ENCODE data around the gene PDE4B.

The PDE4B gene

GRCh38 chr1:66262208-66262963 lies 469.7 kb downstream of the PDE4B start:
- DNase-seq (ENCODE audit: low read depth), result no peak

DNA sequence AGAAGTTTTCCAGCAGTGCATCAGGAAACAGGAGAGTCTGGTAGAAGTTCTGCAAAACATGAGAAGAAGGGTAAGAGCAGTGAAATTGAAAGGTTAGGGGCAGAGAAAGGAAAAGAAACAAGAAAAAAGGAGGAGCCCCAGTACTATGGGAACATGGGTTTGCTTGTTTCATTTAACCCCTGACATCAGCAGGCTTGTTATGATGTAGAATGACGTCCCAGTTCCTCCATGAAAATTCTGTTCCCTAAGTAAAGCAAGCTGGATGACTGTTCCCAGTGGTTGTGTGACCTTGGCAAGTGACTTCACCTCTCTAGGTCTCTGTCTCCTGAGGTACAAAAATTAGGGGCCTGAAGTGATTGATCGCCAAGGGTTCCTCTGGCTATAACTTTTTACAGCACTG lies 472.6 kb downstream of the PDE4B start:
- DNase-seq (ENCODE audit: low read depth), result no peak

DNA sequence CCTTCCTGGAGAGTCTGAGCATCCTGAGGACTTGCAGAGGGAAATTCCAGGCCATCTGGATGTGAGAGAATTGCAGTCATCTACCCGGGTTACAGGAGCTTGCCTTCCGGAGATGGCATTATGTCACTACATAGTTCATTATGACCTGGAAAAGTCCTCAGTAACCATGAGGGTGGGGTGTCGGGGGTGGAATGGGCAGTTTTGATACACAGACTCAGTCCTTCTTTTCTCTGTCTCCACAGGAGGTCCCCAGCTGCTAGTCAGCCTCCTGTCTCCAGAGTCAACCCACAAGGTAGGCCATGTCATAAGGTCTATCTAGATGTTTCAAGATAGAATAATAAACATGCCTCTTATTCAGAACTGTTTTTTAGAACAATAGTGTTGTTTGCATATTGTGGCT lies 473.1 kb downstream of the PDE4B start:
- no peak for DNase-seq (ENCODE audit: low read depth)

- no peak for DNase-seq (ENCODE audit: low read depth)
These were observed 473.7 kb downstream of the PDE4B start for GRCh38 chr1:66266350-66266749.

DNA sequence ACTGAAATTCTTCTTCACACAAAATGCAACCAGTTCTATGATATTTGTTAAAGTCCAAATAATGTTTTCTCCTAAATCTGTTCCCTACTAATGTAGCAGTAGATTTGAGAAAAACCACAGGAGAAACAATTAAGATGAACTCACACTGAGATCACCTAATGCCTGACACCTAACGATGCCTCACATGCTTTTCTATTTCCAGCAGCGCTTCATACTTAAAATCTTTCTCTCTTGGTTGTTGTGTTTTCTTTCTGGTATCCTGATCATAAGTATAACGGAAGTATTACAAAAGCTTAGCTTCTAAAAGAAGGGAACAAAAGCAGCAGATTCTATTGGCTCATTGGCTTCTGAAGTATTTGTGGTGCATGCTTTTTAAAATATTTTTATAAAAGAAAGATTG lies 474.1 kb downstream of the PDE4B start:
- DNase-seq (ENCODE audit: low read depth), result no peak

DNA sequence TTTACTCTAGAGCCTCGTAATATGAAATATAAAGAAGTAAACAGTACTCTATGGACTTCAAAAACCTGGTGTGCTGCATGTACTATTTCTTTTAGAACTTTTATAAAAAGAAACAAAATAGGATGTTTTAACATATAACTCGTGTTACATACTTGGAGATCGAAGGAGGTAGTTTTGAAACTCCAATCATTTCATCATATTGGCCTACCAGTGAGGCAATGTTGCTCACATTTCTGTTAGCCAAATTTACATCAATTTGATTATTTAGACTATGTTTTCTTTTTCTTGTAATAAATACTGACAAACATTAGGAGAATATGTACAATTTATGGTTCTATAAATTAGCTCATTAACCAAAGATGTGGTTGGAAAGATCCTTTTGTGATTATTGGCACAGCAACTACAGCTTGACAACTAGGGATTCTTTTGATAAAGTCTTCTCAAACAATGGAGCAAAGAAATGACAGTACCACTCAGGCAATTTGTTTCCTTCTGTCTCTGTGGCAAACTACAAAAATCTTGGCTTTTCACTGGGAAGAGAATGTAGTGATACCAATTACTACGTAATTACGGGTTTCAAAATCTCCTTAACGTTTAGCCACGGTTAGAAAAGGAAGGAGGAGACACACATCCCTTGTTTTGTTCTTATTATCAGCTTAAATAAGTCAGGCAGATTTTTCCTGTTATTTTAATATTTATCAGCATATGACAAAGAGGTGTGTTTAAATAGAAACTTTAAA lies 474.7 kb downstream of the PDE4B start:
- DNase-seq (ENCODE audit: low read depth), result no peak

DNA sequence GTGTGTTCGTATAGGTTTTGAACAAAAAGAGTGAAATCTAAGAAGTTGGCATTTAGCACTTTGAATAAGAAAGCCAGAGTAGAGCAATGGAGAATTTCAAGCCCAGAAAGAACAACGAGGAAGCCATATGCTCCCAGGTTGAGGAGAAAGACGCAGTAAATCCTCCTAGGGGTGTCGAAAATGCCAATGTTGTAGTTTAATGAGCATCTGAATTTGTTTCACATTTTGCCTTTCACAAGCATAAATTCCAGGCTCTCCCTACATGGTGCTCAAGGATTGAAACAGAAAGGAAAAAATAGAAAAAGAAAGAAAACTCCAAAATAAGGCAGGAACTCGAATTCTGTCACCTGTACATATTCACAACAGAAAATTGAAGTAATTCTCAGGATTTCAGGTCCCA lies 476.5 kb downstream of the PDE4B start:
- no peak for DNase-seq (ENCODE audit: low read depth)

- no peak for DNase-seq (ENCODE audit: low read depth)
These were observed 477.6 kb downstream of the PDE4B start for GRCh38 chr1:66270119-66270812.

- no peak for DNase-seq (ENCODE audit: low read depth)
These were observed 478.7 kb downstream of the PDE4B start for GRCh38 chr1:66271216-66271903.

DNA sequence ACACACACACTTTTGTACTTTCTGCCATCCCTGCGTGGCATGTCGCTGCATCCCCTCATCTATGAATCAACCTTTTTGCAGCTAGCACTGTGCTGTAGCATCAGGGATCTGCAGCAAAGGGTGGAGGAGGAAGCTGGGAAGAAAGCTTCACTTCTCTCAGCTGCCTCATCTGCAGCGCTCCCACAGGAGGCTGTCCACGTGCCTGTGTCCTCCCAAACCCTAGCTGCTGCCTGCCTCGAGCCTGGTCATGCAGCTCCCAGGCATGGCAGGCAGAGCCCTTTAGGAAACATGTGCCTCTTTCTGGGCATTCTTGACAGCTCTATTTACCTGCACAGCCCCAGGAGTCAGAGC lies 479.2 kb downstream of the PDE4B start:
- no peak for DNase-seq (ENCODE audit: low read depth)

- DNase-seq (ENCODE audit: low read depth), result no peak
These were observed 481.0 kb downstream of the PDE4B start for GRCh38 chr1:66273656-66274055.

DNA sequence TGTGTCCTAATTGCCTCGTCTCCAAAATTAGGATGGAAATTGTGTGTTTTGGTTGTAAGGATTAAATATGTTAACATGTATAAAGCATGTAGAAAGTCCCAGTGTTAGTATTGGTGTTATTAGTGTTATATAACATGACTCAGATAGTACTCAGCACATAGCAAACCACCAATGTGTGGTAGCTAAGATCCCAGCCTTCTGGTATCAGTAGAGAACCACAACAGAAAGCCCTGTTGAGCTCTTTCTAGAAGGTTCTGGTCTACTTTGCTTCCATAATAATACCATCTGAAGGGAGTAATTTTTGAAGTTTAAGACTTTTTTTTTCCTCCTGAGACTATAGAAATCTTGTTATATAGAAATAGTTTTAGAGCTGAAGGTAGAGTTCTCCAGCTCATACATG lies 481.9 kb downstream of the PDE4B start:
- DNase-seq (ENCODE audit: low read depth), result no peak

GRCh38 chr1:66275083-66275482 lies 482.4 kb downstream of the PDE4B start:
- no peak for DNase-seq (ENCODE audit: low read depth)

GRCh38 chr1:66275601-66276023 lies 482.9 kb downstream of the PDE4B start:
- no peak for DNase-seq (ENCODE audit: low read depth)

- DNase-seq (ENCODE audit: low read depth), result no peak
These were observed 483.5 kb downstream of the PDE4B start for GRCh38 chr1:66276218-66276617.

GRCh38 chr1:66278260-66279021 lies 485.7 kb downstream of the PDE4B start:
- no peak for DNase-seq (ENCODE audit: low read depth)

DNA sequence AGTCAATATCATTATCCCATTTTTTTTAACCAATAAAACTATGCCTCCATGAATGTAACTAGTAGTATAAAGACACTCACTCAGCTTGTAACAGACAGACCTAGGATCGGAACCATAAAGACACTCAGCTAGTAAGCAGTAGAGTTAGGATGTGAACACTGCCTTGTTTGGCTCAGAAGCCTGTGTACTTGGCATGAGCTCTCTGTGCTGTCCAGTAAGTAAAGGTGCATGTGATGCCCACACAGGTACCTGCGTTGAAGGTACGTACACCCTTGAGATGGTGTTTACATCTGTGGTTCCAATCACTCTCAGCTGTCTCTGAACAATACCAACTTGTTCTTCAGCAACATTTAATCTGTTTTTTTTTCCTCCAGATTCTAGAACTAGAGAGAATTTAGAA lies 489.1 kb downstream of the PDE4B start:
- DNase-seq (ENCODE audit: low read depth), result no peak

GRCh38 chr1:66282343-66282852 lies 489.7 kb downstream of the PDE4B start:
- peak; percentile 78 for DNase-seq (ENCODE audit: low read depth)

- DNase-seq (ENCODE audit: low read depth), result no peak
These were observed 490.4 kb downstream of the PDE4B start for GRCh38 chr1:66282891-66283621.

DNA sequence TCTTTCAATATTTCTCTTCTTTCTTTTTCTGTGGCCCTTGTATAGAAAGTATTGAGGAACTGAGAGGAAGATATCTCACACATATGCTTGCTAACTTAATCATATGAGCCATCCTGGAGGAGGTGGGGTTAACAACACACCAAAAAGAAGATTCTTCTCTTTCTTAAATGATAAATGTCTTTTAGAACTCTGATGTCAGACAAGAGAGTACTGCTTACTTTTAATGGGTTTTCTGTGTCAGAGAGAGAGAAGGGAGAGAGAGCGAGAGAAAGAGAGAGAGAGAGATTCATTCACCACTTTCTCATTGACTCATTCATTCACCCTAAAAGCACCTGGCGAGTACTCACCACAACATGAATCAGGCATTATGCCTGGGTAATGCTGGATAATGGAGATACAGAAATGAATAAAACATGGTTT lies 490.9 kb downstream of the PDE4B start:
- no peak for DNase-seq (ENCODE audit: low read depth)

DNA sequence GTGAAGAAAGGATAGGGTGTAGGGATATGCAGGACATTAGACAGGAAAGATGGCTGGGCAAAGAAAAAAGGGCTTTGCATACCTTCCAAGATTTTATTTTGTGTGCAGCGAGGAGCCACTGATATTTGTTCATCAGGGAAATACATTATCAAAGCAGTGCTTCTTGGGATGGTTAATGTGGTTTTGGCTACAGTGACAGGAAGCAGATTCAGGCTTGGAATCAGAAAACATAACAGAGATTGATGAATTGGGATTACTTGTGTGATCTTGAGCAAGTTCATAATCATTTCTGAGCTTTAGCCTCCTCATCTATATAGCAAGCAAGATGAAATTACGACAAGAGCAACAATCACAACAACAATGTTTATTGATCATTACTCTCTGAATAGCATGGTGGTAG lies 492.1 kb downstream of the PDE4B start:
- DNase-seq (ENCODE audit: low read depth), result no peak

Data from stimulated activated CD4-positive, alpha-beta T cell treated with anti-CD3 and anti-CD28 coated beads, Interleukin-2, amount 100 ng/mL, for 4 hours (primary cell).